ENCODE measurements around the gene DDX20.
A peak's percentile ranks its signal among the peaks of the same experiment; 100 is the strongest.

- TF ChIP-seq CTCF (conservative IDR thresholded peaks at IDR 0.05): peak; percentile 85
- no peak for TF ChIP-seq EZH2 (IDR thresholded peaks at IDR 0.05; ENCODE audit: low read depth)
Measured at GRCh38 chr1:111747282-111747734, 8.4 kb upstream of the DDX20 start.

Data from PC-9 (cell line).